ENCODE results near the gene CDC42BPA.
"Not testable (repeated sequence)": the region's sequence is repeated elsewhere in the genome, so short reads cannot be mapped to it uniquely, and the experiment has no call there.

Gene CDC42BPA

GRCh38 chr1:227066999-227067398 lies 251.3 kb downstream of the CDC42BPA start:
- no peak for DNase-seq (ENCODE audit: low spot score)

DNA sequence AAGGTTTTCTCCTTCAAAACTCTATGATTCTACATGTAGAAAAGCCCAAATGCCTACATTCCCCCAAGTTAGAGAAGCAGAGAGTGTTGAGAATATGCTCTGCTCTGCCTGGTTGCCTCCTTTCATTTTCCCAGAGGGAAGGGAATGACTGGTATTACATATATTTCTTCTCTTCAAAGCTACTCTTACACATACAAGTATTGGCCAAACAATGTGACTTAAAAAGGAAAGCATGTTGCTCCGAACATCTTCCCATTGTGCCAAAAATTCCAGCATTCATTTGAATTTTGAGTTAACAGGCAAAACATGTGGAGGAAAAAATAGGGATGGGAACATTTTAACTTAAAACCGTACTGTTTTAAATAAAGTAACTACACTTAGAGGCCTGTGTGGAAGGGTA lies 253.0 kb downstream of the CDC42BPA start:
- no peak for DNase-seq (ENCODE audit: low spot score)

GRCh38 chr1:227062306-227062705 lies 256.0 kb downstream of the CDC42BPA start:
- DNase-seq (ENCODE audit: low spot score) = no peak

GRCh38 chr1:227059076-227059475 lies 259.2 kb downstream of the CDC42BPA start:
- DNase-seq (ENCODE audit: low spot score) = no peak

DNA sequence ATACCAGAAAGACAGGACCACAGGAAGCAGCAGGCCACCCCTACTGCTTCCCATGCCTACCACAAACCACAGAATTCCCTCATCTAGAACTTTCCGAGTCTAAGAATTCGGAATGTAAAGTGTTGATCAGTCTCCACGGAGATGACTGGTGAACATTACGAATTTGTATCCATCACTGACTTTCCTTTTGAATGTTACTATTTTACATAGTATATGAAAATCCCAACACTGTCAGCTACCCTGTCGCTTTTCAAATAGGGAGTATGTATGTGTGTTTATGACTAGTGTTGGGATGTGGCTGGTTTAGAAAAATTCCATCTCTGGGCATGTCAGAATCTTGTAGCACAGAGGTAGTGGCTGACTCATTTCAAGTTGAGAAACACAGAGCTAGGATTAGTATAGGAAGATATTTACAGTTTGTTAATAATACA lies 260.0 kb downstream of the CDC42BPA start:
- DNase-seq (ENCODE audit: low spot score) = no peak

DNA sequence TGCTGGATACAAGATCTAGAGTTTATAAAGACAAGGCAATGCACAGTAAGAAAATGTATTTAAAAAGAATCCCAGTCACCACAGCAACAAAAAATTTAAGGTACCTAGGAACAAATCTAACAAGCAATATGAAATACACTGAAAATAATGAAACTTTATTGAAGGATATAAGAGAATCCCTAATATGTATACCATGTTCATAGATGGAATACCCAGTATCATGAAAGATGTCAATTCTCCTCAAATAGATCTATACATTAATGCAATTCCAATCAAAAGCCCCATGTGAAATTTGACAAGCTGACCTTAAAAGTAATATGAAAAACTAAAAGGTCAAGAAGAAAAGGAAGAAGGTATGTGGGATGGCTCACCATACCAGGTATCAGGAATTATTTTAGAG lies 269.0 kb downstream of the CDC42BPA start:
- no peak for DNase-seq (ENCODE audit: low spot score)

DNA sequence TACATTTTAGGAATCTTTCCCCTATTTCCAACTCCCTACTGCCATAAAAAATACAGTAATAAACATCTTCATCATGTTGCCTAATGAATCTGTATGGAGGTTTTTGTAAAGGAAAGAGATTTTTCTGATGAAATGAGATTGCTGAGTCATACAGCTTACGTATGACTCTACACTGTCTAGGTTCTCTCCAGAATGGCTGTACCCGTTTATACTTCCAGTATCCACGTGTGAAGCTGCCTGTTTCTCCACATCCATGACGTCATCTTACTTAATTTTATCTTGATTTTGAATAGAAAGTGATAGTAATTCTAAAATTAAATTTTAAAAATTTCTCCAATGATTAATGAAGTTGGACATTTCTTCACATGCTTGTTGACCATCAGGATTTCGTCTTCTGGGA lies 274.5 kb downstream of the CDC42BPA start:
- peak; percentile 32 for DNase-seq (ENCODE audit: low spot score)

- DNase-seq (ENCODE audit: low spot score) = no peak
These were observed 276.0 kb downstream of the CDC42BPA start for GRCh38 chr1:227042292-227042691.

DNA sequence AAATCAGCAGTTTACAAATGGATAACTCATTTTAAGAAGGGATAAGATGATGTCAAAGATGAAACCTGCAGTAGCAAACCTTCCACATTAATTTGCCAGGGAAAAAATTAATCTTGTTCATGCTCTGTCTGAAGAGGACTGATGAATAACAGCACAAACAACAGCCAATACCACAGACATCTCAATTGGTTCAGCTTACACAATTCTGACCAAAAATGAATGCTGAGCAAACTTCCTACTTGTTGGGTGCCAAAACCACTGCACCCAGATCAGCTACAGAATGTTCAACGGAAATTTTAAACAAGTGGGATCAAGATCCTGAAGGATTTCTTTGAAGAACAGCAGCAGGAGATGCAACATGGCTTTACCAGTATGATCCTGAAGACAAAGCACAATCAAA lies 279.9 kb downstream of the CDC42BPA start:
- DNase-seq (ENCODE audit: low spot score) = no peak

GRCh38 chr1:227037121-227037520 lies 281.2 kb downstream of the CDC42BPA start:
- no peak for DNase-seq (ENCODE audit: low spot score)

DNA sequence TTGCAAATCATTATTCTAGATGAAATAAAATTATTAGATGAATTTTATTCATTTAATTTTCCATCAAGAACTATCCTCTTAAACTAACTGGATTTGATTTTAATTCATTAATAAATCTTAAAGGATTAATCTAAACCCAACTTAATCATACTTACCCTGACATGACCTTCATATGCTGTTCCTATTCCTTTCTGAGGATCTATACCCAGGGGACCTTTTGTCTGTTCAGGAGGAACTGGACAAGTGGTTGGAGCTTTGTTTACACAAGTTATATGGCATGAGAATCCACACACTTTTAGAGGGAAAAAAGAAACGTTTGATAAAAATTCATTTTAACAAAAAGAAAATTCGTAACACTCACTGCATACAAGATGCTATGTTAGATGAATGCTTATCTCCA lies 283.0 kb downstream of the CDC42BPA start:
- DNase-seq (ENCODE audit: low spot score) = no peak

- no peak for DNase-seq (ENCODE audit: low spot score)
These were observed 284.4 kb downstream of the CDC42BPA start for GRCh38 chr1:227033880-227034279.

DNA sequence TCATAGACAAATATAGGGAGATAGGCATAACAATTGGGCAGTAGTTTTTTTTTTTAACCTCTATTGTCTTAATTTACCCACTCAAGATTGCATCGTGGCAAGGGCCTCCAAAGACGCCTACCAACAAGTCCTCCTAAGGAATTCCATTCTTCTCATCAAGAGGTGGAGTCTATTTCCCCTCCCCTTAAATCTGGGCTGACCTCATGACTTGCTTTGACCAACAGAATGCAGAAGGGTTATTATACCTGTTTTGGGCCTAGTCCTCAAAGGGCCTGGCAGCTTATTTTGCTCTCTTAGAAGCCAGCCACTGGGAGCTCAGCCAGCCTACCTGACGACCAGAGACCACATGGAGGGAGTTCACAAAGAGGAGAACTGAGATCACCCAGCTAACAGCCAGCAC lies 285.9 kb downstream of the CDC42BPA start:
- DNase-seq (ENCODE audit: low spot score) = no peak

- no peak for DNase-seq (ENCODE audit: low spot score)
These were observed 301.3 kb downstream of the CDC42BPA start for GRCh38 chr1:227016990-227017389.

- no peak for DNase-seq (ENCODE audit: low spot score)
These were observed 307.6 kb downstream of the CDC42BPA start for GRCh38 chr1:227010645-227011044.

- DNase-seq (ENCODE audit: low spot score) = no peak
These were observed 308.4 kb downstream of the CDC42BPA start for GRCh38 chr1:227009937-227010336.

DNA sequence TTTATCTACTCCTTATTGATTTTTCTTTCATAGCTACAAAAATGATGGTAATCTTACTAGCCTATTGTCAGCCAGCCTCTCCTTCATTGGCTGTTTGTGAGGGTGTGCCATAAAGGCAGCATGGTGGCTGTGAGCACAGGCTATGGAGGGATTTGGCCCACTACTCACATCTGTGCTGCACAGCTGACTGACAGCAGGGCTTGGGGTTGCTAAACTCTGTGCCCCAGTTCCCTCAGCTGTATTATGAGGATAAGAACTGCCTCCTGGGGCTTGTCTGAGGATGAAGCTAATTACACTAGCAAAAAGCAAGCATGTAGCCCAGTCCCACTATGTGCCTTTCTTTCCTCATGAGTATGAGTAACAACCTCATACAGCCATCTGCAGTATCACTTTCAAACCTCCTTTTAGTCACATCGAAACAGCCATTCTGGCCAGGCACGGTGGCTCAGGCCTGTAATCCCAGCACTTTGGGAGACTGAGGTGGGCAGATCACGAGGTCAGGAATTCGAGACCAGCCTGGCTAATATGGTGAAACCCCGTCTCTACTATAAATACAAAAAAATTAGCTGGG lies 312.0 kb downstream of the CDC42BPA start:
- DNase-seq (ENCODE audit: low spot score) = no peak

- no peak for DNase-seq (ENCODE audit: low spot score)
These were observed 313.5 kb downstream of the CDC42BPA start for GRCh38 chr1:227004796-227005195.

GRCh38 chr1:227003165-227003564 lies 315.1 kb downstream of the CDC42BPA start:
- DNase-seq (ENCODE audit: low spot score) = no peak

- DNase-seq (ENCODE audit: low spot score) = no peak
These were observed 315.7 kb downstream of the CDC42BPA start for GRCh38 chr1:227002531-227003049.

- not testable (repeated sequence) for DNase-seq (ENCODE audit: low spot score)
These were observed 318.7 kb downstream of the CDC42BPA start for GRCh38 chr1:226999579-226999978.

- no peak for DNase-seq (ENCODE audit: low spot score)
These were observed 322.6 kb downstream of the CDC42BPA start for GRCh38 chr1:226995365-226996332.
